ENCODE results near the gene EFCAB6.

GRCh38 chr22:43479962-43480361, 332.1 kb downstream of the EFCAB6 start:
- TF ChIP-seq POLR2AphosphoS5 (IDR thresholded peaks at IDR 0.05; ENCODE audit: low read depth, low read length) (no peak), POLR2A (IDR thresholded peaks at IDR 0.05; ENCODE audit: low read depth, low read length) (no peak)

Measured in GM12891 (cell line).